NCI-H460 (cell line): ENCODE results near the gene HEXIM2. TPM values are rescaled to one million over a fixed set of nuclear protein-coding genes. Genes with fewer than 3 reads are reported as not detected.
"Not testable (repeated sequence)": the region's sequence is repeated elsewhere in the genome, so short reads cannot be mapped to it uniquely, and the experiment has no call there.

ENCODE experiments used
- DNase-seq: peaks from one replicate; pipeline ENCODE4 v3.0.0-alpha.2; 2016; ENCODE audit warnings: low read depth; ENCODE audit errors: extremely low read depth
- small RNA-seq, 2 experiments: library from RNA; depleted of rRNA; stranded (forward); fragments of <200 nt; gene quantifications; one replicate each; pipeline ENCODE3, GENCODE V24; 2014
- total RNA-seq: library from RNA; depleted of rRNA; stranded (reverse); fragments of >200 nt; shearing (Covaris generic); gene quantifications from 2 replicates; pipeline ENCODE4 v1.2.3, GENCODE V29; 2014; rRNA removed

Gene HEXIM2
- total RNA-seq, 1 experiment from 2014 or later: 6.4 TPM

- DNase-seq: no peak
These were observed 39.8 kb downstream of the HEXIM2 start for GRCh38 chr17:45201457-45201856.

GRCh38 chr17:45201880-45202279 lies 40.2 kb downstream of the HEXIM2 start:
- DNase-seq: not testable (repeated sequence)

- peak; percentile 85 for DNase-seq
These were observed 57.4 kb downstream of the HEXIM2 start for GRCh38 chr17:45218895-45219661.

Small RNAs within 50 kb of the gene (small RNA-seq; reads per million reads assigned to genes)
- gene MIR6784: 0 to 0.12 reads per million in 2 experiments

Other genes starting within 250 kb of the HEXIM2 start
- 0.09 and 0.32 TPM in 2 replicates for gene GFAP, start 246.4 kb upstream of the HEXIM2 start, total RNA-seq
- gene KIF18B, start 214.1 kb upstream of the HEXIM2 start, total RNA-seq: 11.0 and 12.7 TPM in 2 replicates
- 0.72 and 0.84 TPM in 2 replicates for gene C1QL1, start 193.6 kb upstream of the HEXIM2 start, total RNA-seq
- 22.8 and 24.0 TPM in 2 replicates for gene DCAKD, start 110.2 kb upstream of the HEXIM2 start, total RNA-seq
- gene NMT1, start 100.6 kb upstream of the HEXIM2 start, total RNA-seq: 88.9 and 561 TPM in 2 replicates
- 92.9 and 99.6 TPM in 2 replicates for gene PLCD3, start 29.4 kb upstream of the HEXIM2 start, total RNA-seq
- 12.0 and 12.3 TPM in 2 replicates for gene ACBD4, start 26.2 kb upstream of the HEXIM2 start, total RNA-seq
- 11.5 and 19.0 TPM in 2 replicates for gene HEXIM1, start 13.4 kb upstream of the HEXIM2 start, total RNA-seq
- 36.6 and 41.7 TPM in 2 replicates for gene FMNL1, start 60.0 kb downstream of the HEXIM2 start, total RNA-seq
- not detected in 2 replicates for gene SPATA32, start 100.2 kb downstream of the HEXIM2 start, total RNA-seq
- gene MAP3K14, start 155.1 kb downstream of the HEXIM2 start, total RNA-seq: 3.6 and 4.3 TPM in 2 replicates